ENCODE data around the gene BGLAP.

DNA sequence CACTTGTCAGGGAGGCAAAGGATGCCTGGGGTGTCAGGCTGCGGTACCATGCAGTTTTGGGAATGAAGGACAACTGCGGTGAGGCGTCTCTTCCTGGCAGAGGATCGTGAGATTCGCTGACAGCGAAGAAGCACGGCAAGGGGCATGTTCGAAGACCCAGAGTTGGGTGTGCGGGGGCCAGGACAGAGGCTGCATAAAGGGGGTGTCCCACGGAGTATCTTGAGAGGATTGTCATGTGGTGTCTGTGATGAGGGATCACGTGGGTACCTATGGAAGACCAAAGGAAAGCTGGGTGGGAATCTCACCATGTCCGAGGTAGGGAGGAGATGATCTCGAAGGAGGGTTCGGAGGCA lies 47.7 kb upstream of the BGLAP start:
- TF ChIP-seq, protein P1, sequence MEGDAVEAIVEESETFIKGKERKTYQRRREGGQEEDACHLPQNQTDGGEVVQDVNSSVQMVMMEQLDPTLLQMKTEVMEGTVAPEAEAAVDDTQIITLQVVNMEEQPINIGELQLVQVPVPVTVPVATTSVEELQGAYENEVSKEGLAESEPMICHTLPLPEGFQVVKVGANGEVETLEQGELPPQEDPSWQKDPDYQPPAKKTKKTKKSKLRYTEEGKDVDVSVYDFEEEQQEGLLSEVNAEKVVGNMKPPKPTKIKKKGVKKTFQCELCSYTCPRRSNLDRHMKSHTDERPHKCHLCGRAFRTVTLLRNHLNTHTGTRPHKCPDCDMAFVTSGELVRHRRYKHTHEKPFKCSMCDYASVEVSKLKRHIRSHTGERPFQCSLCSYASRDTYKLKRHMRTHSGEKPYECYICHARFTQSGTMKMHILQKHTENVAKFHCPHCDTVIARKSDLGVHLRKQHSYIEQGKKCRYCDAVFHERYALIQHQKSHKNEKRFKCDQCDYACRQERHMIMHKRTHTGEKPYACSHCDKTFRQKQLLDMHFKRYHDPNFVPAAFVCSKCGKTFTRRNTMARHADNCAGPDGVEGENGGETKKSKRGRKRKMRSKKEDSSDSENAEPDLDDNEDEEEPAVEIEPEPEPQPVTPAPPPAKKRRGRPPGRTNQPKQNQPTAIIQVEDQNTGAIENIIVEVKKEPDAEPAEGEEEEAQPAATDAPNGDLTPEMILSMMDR (IDR thresholded peaks at IDR 0.05) = no peak
- TF ChIP-seq POLR2A (IDR thresholded peaks at IDR 0.05) = no peak
